GM12892 (cell line): ENCODE results near the gene ZGRF1.
"Not testable (repeated sequence)": the region's sequence is repeated elsewhere in the genome, so short reads cannot be mapped to it uniquely, and the experiment has no call there.

ENCODE experiments used
- DNase-seq: peaks from one replicate; pipeline ENCODE4 v3.0.0; 2011; ENCODE audit not compliant: insufficient read length
- FAIRE-seq: peaks from 2 replicates; lab custom pipeline; 2011; peaks lifted over from hg19 to GRCh38; lab: Jason Lieb, UNC
- POLR2A ChIP-seq: IDR thresholded peaks from 2 replicates; pipeline ENCODE4 v1.6.1; 2011; ENCODE audit warnings: low read depth, low read length, control low read depth
- POLR2AphosphoS5 ChIP-seq: IDR thresholded peaks from 2 replicates; pipeline ENCODE4 v1.6.1; 2011; ENCODE audit warnings: low read depth, low read length, control low read depth
- TAF1 ChIP-seq: IDR thresholded peaks from 2 replicates; pipeline ENCODE4 v1.6.1; 2011; ENCODE audit warnings: low read depth, mild to moderate bottlenecking, control low read depth, low read length, borderline replicate concordance

The ZGRF1 gene

DNA sequence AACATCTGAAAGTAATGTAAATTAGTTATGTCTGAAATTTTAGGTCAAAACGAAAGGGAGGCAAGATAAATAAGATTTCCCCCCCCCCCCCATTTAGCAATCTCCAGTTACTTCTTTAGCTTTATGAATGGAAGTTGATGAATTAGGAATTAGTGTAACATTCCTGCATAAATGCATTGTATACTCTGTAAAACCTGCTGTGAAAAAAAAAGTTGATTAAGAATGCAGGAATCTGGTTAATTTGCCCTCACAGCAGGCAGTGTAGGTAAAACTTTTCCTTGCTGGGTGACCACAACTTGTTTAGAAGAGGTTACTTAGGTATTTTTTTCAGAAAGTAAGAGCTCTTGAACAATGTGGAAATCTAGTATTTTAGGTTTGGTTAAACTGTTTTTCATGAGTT, 15.5 kb upstream of the ZGRF1 start:
- no peak for FAIRE-seq
- TF ChIP-seq TAF1 (no peak), POLR2AphosphoS5 (no peak), POLR2A (no peak)
- DNase-seq = no peak

DNA sequence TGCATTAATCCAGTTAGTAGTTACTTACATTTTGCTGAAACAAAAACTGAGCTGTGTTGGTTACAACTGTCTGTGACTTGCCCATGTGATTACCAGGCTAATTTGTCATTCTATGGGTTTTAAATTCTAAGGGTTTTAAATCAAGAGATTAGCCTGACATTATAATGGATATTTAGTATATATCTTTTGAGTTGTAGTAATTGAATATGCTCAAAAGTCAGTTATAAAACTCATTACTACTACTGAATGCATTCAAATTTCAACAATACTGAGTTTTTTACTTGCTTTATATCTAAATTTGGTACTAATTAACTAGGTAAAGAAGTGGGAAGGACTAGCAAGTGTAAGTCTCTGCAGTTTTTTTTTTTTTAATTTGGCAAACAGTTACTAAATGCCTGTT, 14.9 kb upstream of the ZGRF1 start:
- no peak for TF ChIP-seq POLR2AphosphoS5
- DNase-seq (no peak), FAIRE-seq (no peak)

DNA sequence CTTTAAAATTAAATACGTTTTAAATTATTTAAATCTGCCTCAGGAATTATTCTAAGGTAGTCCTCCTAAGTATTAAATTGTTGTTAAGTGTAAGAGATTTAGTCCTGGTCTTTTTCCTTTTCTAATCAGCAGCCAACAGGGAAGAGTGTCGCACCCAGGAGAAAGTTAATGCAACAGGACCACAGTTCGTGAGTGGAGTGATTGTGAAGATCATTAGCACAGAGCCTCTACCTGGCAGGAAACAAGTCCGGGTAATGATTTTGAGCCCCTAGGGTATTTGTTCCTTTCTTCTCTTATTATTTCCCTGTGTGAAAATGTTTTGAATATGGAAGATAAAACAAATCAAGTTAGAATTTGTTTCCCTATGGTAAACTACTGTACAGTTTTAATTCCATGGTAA, 13.6 kb upstream of the ZGRF1 start:
- TF ChIP-seq POLR2A = no peak
- TF ChIP-seq POLR2AphosphoS5 = no peak
- no peak for TF ChIP-seq TAF1
- FAIRE-seq = no peak
- no peak for DNase-seq

DNA sequence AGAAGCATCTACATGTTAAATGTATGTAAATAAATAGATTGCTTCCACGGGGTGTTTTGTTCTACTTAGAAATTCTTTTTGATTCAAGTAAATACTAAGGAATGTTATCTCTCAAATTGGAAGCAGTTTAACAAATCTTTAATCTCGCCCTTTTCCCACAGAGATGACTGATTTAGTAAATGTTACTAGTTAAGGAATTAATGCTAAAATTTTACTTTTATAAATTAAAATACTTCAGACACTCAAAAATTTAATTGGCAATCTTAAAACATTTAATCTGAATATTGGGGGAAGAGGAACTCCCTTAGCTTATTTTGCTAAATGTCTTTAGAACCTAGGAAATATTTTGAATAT, 12.3 kb upstream of the ZGRF1 start:
- TF ChIP-seq TAF1 = no peak
- TF ChIP-seq POLR2A = no peak
- FAIRE-seq = no peak
- DNase-seq = no peak

DNA sequence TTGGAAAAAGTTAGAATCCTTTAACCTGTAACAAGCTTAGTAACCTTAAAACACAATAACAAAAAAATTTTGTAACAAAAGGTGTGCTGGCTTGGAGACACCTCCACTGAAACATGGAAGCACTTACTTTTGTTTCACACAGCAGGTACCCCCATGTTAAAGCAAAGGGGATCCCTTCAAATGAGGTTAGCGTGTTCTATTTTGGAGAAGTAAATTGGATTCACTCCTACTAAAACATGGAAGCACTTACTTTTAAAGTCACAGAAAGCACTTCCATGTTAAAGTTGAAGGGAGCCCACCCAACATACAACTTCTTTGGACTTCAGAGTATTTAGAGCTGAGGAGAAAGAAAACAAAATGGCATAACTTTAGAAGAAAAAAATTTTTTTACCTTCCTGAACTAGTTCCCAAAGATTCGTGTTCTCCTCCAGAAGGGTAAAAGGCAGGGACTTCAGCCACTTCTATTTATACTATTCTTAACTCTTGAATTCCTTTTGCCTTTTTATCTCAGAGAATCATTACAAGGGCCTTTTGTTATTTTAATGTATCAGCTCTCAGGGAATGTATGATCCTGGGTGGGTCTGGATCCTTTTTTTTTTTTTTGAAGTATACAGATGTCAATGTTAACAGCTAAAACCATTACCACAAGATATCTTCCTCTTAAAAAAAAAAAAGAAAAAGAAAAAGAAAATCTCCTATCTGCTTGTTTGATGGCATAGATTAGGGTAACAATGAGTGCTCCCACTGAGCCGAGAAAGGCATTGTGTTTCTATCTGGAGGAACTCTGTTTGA, 11.8 kb upstream of the ZGRF1 start:
- no peak for TF ChIP-seq TAF1
- no peak for TF ChIP-seq POLR2AphosphoS5
- no peak for TF ChIP-seq POLR2A
- FAIRE-seq = no peak
- DNase-seq = no peak

DNA sequence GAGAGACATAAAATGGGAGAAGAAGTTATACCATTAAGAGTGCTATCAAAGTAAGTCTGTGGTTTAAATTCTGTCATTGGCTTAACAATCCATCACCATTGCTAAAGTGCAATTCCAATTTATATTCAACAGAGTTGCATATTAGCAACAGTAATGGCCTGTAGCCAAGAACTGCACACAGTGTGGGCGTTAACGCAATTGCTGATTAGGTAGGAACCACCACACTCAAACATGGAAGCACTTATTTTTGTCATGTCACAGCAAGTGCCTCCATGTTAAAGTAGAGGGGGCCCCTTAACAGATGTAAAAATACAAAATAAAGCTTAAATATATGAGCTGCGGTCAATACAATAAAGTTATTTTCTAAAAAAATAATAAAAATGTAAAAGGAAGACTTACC, 11.1 kb upstream of the ZGRF1 start:
- DNase-seq (no peak), FAIRE-seq (no peak)
- TF ChIP-seq POLR2A = no peak
- TF ChIP-seq POLR2AphosphoS5 = no peak
- TF ChIP-seq TAF1 = no peak

DNA sequence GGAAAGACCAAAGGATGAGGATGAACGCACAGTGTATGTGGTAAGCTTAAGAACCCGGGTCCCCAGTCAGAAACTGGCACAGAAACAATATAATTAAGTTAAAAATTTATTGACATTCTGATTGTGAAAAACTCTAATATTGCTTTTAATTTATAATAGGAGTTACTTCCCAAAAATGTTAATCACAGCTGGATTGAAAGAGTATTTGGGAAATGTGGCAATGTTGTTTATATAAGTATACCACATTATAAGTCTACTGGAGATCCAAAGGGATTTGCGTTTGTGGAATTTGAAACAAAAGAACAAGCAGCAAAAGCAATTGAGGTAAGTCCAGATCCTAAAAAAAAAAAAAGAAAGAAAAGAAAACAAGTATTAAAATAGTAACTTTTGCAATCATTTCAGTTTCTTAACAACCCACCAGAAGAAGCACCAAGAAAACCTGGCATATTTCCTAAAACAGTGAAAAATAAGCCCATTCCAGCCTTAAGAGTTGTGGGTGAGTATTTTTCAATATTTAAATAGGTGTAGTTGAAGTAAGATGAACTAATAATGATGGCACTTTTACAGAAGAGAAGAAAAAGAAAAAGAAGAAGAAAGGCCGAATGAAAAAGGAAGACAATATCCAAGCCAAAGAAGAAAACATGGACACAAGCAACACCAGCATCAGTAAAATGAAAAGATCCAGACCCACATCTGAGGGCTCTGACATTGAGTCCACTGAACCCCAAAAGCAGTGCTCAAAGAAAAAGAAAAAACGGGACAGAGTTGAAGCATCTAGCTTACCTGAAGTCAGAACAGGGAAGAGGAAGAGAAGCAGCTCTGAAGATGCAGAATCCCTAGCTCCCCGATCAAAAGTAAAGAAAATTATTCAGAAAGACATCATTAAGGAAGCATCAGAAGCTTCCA, 10.2 kb upstream of the ZGRF1 start:
- FAIRE-seq = no peak
- no peak for TF ChIP-seq TAF1
- TF ChIP-seq POLR2A = no peak
- no peak for TF ChIP-seq POLR2AphosphoS5

DNA sequence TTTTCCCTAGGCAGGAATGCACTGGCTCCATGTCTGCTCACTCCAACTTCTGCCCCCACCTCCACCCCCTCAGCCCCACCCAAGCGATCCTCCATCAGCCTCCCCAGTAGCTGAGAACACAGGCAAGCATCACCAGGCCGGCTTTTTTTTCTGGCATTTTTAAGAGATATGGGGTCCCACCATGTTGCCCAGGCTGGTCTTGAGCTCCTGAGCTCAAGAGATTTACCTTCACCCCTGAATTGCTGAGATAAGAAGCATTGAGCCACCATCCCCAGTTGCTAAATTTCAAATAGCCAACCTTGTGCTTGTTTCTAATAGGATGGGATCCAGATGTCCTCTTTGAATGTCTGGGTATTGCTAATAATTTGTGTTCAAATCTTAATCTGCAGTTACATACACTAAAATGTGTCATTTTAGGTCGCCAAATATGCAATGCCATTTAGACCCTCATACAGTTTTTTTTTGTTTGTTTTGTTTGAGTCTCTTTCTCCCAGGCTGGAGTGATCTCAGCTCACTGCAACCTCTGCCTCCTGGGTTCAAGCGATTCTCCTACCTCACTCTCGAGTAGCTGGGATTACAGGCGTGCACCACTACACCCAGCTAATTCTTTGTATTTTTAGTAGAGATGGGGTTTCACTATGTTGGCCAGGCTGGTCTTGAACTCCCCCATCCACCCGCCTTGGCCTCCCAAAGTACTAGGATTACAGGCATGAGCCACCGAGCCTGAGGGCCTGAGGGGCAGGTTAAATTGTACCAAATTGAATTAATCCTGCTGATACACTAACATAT, 9.0 kb upstream of the ZGRF1 start:
- DNase-seq = no peak
- no peak for FAIRE-seq
- no peak for TF ChIP-seq TAF1
- no peak for TF ChIP-seq POLR2A
- no peak for TF ChIP-seq POLR2AphosphoS5

More for the DNA sequence above, 10.2 kb upstream of the ZGRF1 start:
- DNase-seq = no peak

DNA sequence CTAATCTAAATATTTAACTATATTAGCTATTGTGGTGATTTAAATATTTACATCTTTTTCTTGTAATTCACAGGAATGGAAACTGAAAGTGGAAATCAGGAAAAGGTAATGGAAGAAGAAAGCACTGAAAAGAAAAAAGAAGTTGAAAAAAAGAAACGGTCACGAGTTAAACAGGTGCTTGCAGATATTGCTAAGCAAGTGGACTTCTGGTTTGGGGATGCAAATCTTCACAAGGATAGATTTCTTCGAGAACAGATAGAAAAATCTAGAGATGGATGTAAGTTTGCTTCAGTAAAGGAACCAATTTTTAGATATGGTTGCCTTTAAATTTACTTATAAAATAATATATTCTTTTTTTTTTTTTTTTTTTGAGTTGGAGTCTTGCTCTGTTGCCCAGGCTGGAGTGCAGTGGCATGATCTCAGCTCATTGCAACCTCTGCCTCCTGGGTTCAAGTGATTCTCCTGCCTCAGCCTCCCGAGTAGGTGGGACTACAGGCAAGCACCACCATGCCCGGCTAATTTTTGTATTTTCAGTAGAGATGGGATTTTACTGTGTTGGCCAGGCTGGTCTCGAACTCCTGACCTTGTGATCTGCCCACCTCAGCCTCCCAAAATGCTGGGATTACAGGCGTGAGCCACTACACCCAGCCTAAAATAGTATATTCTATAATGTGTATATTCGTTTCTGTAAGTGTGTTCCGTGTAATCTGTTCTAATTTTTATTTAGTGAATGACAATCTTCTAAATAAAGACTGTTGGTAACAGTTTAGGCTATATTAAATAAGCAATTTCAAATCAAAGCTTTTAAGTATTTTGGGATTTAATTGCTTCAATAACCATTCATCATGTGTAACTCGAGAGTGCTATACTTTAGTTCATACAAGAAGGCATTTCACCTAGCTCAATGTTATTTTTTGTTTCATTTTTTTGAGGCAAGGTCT, 8.2 kb upstream of the ZGRF1 start:
- FAIRE-seq, DNase-seq: not testable (repeated sequence)

DNA sequence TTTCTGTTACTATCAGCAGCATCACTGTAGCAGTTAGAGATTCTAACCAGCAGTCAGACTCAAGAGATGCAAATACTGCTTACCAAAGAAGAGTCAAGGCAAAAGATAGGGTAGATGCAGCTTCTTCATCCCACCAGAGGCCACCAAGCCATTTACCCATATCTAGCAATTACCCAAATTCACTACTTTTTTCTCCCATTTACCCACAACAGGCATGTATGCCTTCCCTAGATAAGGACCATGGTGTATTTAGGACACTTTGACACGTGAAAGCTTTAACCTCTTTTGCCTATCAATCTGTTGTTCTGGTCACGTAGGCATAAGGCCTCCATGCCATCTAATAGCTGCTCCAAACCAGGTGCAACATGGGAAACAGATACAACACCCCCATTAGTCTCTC, 5.8 kb upstream of the ZGRF1 start:
- no peak for DNase-seq
- FAIRE-seq = no peak
- TF ChIP-seq POLR2A (no peak), TAF1 (no peak), POLR2AphosphoS5 (no peak)

DNA sequence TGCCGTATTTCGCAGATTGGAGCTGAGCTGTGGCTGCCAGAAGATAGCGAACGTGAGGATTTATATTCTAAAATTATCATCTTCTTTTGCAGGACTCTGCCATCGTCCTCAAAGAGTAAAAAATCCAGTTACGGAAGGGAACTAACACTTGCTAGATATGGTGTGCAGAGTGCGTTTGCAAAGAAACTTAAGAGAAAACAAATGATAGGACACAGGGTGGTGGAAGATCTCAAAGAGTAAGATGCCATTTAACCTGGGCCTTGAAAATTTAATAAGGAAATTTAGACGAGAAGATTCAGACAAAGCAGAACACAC, 800 bp upstream of the ZGRF1 start:
- DNase-seq (no peak), FAIRE-seq (no peak)
- TF ChIP-seq POLR2A (no peak), POLR2AphosphoS5 (no peak; the same call in 1 of the 2 replicates), TAF1 (no peak)
